ENCODE measurements around the gene THSD4. TPM values are rescaled to one million over a fixed set of nuclear protein-coding genes. Genes with fewer than 3 reads are reported as not detected.

The THSD4 gene
- total and polyA plus RNA-seq, 2 of the 4 experiments (the other 2 are of a cell fraction), result 25.5 to 31.1 TPM

- intact Hi-C loops (cut with micrococcal nuclease) (no loop called here), dilution Hi-C loops (cut with HindIII; ENCODE audit: low sequenced_read_pairs, unreplicated experiment) (no loop called here), in situ Hi-C loops (cut with MboI; ENCODE audit: low sequenced_read_pairs) (no loop called here)
- H2BK5ac ChIP-seq (ENCODE audit: low read depth, low read length, poor library complexity, severe bottlenecking), result no peak overlapping the region
- no peak overlapping the region for H2AK5ac ChIP-seq (ENCODE audit: low read depth, low read length)
- H3K23ac ChIP-seq (ENCODE audit: low read depth, low read length), result no peak overlapping the region
- H3K27me3 ChIP-seq (ENCODE audit: control insufficient read depth, insufficient read depth, low read length), result no peaks in the 10 kb centered on the region
- H2AK9ac ChIP-seq (replicated peaks; ENCODE audit: low read depth, low read length, poor library complexity), result no peak overlapping the region
- no peak for TF ChIP-seq RAD21 (IDR thresholded peaks at IDR 0.05; ENCODE audit: low read length)
- no peak for TF ChIP-seq MAFK (IDR thresholded peaks at IDR 0.05; ENCODE audit: low read depth, low read length)
- no peak for TF ChIP-seq RCOR1 (IDR thresholded peaks at IDR 0.05; ENCODE audit: insufficient replicate concordance, low read length)
- no peak for TF ChIP-seq POLR2A (IDR thresholded peaks at IDR 0.05; ENCODE audit: low read depth, low read length)
- TF ChIP-seq CTCF (conservative IDR thresholded peaks at IDR 0.05; ENCODE audit: low read depth, low read length), result no peak
- TF ChIP-seq RFX5 (IDR thresholded peaks at IDR 0.05; ENCODE audit: low read depth, low read length), result no peak
- TF ChIP-seq ELK1 (IDR thresholded peaks at IDR 0.05; ENCODE audit: borderline replicate concordance, low read depth, low read length), result no peak
- no peak for TF ChIP-seq CEBPB (IDR thresholded peaks at IDR 0.05; ENCODE audit: low read depth, low read length)
- no peak for TF ChIP-seq FOS (IDR thresholded peaks at IDR 0.05; ENCODE audit: low read depth, low read length)
- no peak for TF ChIP-seq BHLHE40 (IDR thresholded peaks at IDR 0.05; ENCODE audit: low read depth, low read length)
- TF ChIP-seq NFE2L2 (IDR thresholded peaks at IDR 0.05; ENCODE audit: low read depth, low read length), result no peak
- TF ChIP-seq SMC3 (IDR thresholded peaks at IDR 0.05; ENCODE audit: low read depth, low read length), result no peak
- TF ChIP-seq MXI1 (IDR thresholded peaks at IDR 0.05; ENCODE audit: borderline replicate concordance, low read depth, low read length), result no peak
- no peak for TF ChIP-seq USF2 (IDR thresholded peaks at IDR 0.05; ENCODE audit: low read depth, low read length)
- no peak overlapping the region for H3K18ac ChIP-seq (ENCODE audit: low read depth, low read length)
- ATAC-seq (ENCODE audit: low read depth) (no peak), DNase-seq (no peak)
- ChIA-PET POLR2A (ENCODE audit: unreplicated experiment) (no interaction called here), CTCF (no interaction called here)
- H2BK15ac ChIP-seq (ENCODE audit: low read depth, low read length), result no peak overlapping the region
- H3K79me1 ChIP-seq (ENCODE audit: low read depth in 1 of 2, low read length in 2 of 2), result no peaks in the 10 kb centered on the region; a peak in 1 of 4 replicates
- H3K27ac ChIP-seq (ENCODE audit: insufficient read depth, low read length), result no peak overlapping the region
- H3K56ac ChIP-seq (ENCODE audit: extremely low read depth, insufficient read depth, low read length), result no peak overlapping the region
- no peak overlapping the region for H3K4me3 ChIP-seq (ENCODE audit: insufficient read depth, low read depth, low read length)
- WGBS, 2 experiments (ENCODE audit: extremely low coverage in 2 of 2, insufficient read length in 1 of 2), result 100% methylated on average over 1 of the region's 5 CpGs; no CpG with 5 or more reads in 1 of the 2 experiments
- H3K9me3 ChIP-seq (ENCODE audit: control insufficient read depth, insufficient read depth, low read length), result no peaks in the 10 kb centered on the region
- no peak overlapping the region for H3K4ac ChIP-seq (ENCODE audit: low read depth, low read length)
- H4K91ac ChIP-seq (ENCODE audit: insufficient read depth, low read depth, low read length), result no peak overlapping the region
- no peak overlapping the region for H3K4me2 ChIP-seq (ENCODE audit: low read depth, low read length)
- H4K20me1 ChIP-seq (ENCODE audit: insufficient read depth, low read length), result no peaks in the 10 kb centered on the region
- H4K8ac ChIP-seq (ENCODE audit: low read depth in 2 of 2, low read length in 2 of 2), result no peak overlapping the region
- no peak overlapping the region for H3K14ac ChIP-seq (replicated peaks; ENCODE audit: low read depth, low read length)
- no peak overlapping the region for H2BK120ac ChIP-seq (ENCODE audit: low read depth, low read length)
- no peak overlapping the region for H2AFZ ChIP-seq (replicated peaks; ENCODE audit: low read length, poor library complexity)
- H3K9me1 ChIP-seq (ENCODE audit: insufficient read depth, low read length), result peaks cover 5% of the 10 kb centered on the region; the same call in 1 of the 2 replicates
- H2BK20ac ChIP-seq (ENCODE audit: low read depth, low read length), result no peak overlapping the region
- peaks cover 9% of the 10 kb centered on the region for H3K36me3 ChIP-seq (ENCODE audit: control insufficient read depth, insufficient read depth, low read length)
- no peak overlapping the region for H4K5ac ChIP-seq (ENCODE audit: low read depth, low read length)
- H3K9ac ChIP-seq (ENCODE audit: low read depth, low read length), result no peak overlapping the region
- H3K4me1 ChIP-seq (ENCODE audit: control insufficient read depth, insufficient read depth, low read length), result no peaks in the 10 kb centered on the region
- no TSS peak for BruUV-seq (replicated peaks)
These were observed 229.9 kb downstream of the THSD4 start for GRCh38 chr15:71345186-71345585.

Measured in IMR-90 (cell line).